AML-193 (cell line): Measurements from ENCODE around the gene MED17.
"Not testable (repeated sequence)": the region's sequence is repeated elsewhere in the genome, so short reads cannot be mapped to it uniquely, and the experiment has no call there.

ENCODE experiments used
- DNase-seq, 2 experiments: peaks; one replicate each; lab custom pipeline; 2025; lab: John Stamatoyannopoulos, UW

Gene MED17

DNA sequence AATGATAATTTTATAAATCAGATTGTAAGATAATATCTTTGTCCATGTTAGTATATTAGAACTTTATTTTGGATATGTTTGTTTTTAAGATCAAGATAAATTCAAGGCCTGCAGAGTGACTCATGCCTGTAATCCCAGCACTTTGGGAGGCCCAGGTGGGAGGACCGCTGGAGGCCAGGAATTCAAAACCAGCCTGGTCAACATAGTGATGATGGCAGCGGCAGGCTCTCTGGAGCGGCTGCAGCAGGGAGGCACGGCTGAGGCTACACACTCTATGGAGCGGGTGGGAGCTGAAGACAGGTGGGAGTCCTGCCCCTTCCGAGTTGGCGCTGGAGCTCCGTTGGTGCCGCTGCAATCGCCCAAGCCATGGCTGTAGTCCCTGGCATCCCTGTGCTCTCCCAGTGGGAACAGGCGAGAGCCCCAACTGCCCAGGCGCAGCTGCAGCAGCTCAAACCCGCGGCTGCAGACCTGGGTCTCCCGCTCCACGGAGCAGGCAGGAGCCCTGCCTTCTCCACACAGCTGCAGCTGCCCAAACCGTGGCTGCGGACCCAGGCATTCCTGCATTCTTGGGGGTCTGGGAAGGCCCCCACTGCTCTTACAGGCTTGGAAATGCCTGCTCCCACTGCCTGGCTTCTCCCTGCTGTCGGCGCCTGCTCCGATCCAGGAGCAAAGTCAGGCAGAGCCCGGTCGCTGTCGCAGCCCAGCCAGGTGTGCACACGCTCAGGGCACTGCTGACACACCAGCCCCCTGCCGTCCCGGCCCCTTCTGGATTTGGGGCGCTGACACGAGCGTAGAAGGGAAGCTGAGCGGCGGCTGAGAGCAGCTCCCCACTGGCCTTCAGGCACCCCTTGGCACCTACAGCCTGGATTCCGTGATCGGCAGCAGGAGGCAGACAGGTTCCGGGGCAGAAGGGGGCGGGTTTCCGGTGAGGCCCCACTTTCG is 25.9 kb upstream of the MED17 start:
- no peak for DNase-seq

DNA sequence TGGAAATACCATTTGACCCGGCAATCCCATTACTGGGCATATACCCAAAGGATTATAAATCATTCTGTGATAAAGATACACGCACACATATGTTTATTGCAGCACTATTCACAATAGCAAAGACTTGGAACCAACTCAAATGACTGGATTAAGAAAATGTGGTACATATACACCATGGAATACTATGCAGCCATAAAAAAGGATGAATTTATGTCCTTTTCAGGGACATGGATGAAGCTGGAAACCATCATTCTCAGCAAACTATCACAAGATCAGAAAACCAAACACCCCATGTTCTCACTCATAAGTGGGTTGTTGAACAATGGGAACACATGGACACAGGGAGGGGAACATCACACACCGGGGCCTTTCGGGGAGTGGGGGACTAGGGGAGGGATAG is 25.0 kb upstream of the MED17 start:
- DNase-seq = not testable (repeated sequence)

DNA sequence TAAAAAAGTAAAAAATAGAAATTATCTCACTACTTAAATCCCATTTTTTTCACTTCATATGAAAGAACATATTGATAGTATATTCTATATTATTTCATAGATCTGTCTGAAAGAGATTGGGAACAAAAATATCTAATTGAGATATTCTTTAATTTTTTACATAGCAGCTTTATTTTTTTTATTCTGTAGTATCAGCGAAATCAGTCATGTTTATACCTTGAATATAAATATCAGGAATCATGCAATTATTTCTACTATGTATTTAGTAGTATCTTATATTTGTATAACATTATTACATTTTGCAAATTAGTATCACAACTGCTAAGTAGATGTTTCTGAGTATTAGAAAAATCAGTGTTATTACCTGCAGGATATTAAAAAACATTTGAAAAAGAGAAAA is 22.2 kb upstream of the MED17 start:
- no peak for DNase-seq

DNA sequence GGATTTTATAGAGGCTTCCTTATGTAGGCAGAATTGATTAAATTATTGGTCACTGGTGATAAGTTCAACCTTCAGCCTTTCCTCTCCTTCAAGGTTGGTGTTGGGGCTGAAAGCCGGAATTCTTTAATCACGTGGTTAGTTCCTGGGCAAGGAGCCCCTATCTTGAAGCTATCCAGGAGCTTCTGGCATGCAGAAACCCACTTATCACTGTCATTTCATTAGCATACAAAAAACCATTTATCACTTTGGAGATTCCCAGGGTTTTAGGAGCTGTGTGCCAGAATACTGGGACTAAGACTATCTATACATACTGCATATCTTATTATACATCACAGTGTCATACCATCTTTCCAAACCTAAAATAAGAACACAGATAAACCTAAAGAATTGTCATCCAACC is 18.5 kb upstream of the MED17 start:
- DNase-seq = no peak

DNA sequence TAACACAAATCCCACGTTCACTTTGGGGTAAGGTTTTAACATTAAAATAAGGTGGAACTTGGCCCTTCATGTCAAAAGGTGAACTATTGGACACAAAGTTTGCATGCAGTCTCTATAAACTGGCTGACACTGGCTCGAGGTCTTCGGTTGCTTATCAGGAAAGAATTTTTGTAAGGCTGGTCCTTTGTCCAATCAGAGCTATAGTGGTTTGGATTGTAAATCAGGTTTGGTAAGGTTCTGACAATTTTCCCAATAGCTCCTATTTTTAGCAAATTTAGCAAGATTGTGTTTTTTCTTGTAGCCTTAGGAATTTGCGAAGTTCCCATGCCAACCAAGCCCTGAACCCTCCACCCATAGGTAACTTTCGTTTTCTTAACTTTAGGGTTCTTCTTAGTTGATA is 17.6 kb upstream of the MED17 start:
- DNase-seq = no peak

DNA sequence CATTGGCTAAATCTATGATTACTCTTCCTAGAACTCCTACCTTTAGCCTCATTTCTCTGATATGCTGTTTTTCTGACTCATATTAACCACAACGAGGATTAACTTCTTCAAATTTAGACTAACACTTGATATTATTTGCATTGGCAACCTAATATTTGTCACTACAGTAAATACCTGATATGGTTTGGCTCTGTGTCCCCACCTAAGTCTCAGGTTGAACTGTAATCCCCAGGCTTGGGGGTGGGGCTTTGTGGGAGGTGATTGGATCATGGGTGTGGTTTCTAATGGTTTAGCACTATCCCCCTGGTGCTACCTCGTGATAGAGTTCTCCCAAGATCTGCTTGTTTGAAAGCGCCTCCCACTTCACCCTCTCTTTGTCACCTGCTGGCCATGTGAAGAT is 17.1 kb upstream of the MED17 start:
- DNase-seq = no peak

DNA sequence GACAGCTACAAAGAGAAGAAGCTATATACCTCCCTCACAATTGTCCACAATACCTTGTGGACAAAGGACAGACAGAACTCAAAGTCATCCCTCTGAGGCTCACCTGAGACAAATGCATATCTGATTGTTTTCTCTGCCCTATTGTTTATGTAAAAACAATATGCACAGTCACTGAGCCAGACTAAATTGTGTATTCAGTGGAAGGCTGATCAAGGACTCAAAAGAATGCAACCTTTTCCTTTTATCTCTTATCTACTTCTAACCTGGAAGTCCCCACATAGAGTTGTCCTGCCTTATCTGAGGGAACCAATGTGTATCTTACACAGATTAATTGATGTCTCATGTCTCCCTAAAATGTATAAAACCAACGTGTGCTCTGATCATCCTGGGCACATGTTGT is 13.9 kb upstream of the MED17 start:
- DNase-seq = no peak

DNA sequence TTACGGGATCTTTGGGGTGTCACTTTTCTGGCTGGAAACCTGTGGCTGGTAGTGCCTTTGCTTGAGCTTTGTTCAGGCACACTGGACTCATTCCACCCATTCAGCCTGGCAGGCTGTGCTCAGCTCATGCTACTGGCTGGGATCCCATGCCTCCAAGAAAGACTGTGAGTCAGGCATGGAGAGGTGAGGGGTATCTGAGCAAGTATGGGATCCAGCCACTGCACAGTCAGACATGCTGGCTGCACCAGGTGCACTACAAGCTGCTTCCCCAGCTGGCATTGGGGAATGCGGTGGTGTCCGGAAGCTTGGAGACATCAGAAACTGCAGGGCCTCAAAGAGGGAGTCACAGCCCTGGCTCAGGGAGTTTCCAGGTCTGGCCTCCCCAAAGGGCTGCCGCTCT is 12.0 kb upstream of the MED17 start:
- no peak for DNase-seq

DNA sequence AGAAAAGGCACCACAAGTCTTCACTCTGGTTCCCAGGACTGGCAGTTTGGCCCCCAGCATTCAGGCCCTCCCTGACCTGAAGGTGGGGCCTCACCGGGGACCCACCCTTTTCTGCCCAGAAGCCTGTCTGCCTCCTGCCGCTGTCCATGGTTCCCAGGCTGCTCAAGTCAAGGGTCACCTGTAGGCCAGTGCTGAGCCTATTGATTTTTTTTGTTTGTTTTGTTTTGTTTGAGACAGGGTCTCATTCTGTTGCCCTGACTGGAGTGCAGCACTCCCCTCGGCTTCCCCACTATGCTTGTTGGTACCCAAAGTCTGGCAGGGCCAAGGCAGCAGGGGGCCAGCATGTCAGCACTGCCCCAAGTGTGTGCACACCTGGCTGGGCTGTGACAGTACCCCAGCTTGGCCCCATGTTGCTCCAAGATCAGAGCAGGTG is 11.0 kb upstream of the MED17 start:
- DNase-seq = no peak

DNA sequence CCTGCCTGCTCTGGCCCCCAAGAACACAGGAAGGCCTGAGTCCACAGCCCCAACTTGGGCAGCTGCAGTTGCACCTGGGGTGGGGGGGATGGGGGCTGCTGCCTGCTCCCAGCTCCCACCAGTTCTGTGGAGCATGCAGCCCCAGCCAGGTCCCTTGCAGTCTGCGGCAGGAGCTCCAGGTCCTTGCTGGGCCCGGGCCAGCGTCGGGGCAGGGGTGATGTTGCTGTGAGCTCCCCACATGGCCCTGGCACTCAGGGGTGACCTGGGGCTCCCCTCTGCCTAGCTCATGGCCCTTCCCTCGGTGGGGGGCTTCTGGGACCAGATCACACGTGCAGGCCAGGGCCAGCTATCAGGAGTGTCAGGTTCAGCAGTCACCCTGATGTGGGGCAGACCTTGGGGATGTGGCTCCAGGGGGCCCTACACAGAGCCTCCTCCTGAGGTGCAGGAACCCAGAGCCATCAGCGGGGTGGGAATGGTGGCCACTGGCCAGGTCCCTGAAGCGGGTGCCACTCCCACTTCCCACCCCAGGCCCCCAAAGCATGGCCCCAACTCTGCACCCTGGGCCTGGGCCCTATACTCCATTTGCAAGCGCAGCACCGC is 10.4 kb upstream of the MED17 start:
- no peak for DNase-seq

DNA sequence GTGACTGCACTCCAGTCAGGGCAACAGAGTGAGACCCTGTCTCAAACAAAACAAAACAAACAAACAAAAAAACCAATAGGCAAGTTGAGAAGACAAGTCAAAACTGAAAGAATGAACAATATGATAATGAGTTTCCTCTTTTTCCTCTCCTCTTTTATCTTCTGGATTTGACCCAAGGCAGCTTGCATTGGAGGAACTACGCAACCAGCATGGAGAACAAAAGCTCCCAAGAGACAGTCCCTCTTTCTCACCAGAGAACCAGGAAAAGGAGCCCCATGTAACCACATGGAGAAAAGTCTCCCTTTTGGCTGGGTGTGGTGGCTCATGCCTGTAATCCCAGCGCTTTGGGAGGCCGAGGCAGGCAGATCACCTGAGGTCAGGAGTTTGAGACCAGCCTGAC is 9.5 kb upstream of the MED17 start:
- DNase-seq = not testable (repeated sequence)

DNA sequence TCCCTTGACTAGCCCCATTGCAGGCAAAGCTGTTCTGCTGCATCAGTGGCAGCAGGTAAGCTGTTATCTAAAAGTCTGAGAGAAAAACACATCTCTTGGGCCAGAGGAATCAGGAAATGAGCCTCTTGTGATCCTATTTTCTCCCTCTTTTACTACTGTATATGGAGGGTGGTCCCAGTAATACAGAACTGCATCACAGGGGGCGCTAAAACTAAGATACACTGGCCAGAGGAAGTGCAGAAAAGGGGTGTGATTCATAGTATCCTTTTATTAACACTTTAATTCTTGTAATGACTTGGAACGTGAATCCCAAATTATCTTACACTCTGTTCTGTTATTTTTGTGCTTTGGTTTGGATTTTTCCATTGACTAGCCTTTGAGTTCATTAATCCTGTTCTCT is 8.8 kb upstream of the MED17 start:
- no peak for DNase-seq

DNA sequence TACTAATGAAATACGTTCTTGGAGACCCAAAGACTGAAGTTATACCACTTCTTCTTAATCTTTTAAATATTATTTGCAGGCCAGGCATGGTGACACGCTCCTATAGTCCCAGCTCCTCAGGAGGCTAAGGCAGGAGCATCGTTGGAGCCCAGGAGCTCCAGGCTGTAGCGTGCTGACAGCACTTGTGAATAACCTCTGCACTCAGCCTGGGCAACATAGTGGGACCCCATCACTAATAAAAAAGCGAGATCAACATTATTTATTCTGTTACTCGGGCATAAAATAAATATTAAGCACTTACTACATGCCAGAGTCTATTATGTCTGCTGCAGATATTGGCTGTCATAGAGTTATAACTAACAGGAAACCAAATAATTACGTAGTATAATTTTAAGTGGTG is 720 bp upstream of the MED17 start:
- DNase-seq = no peak

DNA sequence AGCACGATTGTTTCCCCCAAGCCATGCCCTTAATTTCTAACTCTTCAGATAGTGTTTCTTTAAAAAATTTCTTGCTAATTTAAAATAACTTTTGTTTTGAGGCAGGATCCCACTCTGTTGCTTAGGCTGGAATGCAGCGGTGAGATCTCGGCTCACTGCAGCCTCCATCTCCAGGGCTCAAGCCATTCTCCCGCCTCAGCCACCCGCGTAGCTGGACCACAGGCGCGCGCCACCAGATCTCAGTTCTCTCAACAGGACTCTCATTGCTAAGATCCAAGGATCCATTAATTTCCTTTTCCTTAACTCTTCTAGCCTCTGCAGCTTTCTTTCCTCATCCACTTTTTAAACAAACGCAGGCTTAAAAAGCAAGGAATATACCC is 327 bp upstream of the MED17 start:
- peak in 1 of 2 experiments; percentile 61 for DNase-seq

DNA sequence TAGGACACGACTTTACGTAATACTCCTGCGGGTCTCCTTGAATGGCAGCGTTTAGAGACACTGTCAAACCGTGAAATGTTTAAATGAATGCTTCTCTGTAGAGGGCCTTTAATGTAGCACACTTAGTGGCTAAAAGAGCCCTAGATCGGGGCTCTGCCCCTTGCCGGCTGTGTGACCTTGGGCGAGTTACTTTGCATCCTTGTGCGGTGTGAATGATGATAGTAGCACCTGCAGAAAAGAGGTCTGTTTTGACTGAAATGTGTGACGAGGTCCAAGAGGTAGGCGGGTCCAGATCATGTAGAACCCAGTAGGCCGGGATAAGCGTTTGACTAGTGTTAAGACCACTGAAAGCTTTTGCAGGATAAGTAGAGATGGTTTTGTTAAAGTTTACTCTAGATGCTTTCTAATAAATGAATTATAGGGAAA is 866 bp downstream of the MED17 start:
- DNase-seq = no peak

DNA sequence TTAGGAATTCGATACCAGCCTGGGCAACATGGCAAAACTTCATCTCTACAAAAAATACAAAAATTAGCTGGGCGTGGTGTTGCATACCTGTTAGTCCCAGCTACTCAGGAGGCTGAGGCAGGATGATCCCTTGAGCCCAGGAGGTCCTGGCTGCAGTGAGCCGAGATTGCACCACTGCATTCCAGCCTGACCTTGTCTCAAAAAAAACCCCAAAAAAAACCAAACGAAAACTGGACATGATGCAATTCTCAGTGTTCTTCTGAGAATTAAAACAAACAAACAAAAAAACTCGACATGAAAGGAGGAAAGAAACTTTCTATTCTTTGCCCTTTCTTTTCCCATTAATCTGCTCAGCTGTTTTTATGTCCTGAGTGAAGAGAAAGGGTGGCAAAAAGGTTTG is 7.4 kb downstream of the MED17 start:
- no peak for DNase-seq

DNA sequence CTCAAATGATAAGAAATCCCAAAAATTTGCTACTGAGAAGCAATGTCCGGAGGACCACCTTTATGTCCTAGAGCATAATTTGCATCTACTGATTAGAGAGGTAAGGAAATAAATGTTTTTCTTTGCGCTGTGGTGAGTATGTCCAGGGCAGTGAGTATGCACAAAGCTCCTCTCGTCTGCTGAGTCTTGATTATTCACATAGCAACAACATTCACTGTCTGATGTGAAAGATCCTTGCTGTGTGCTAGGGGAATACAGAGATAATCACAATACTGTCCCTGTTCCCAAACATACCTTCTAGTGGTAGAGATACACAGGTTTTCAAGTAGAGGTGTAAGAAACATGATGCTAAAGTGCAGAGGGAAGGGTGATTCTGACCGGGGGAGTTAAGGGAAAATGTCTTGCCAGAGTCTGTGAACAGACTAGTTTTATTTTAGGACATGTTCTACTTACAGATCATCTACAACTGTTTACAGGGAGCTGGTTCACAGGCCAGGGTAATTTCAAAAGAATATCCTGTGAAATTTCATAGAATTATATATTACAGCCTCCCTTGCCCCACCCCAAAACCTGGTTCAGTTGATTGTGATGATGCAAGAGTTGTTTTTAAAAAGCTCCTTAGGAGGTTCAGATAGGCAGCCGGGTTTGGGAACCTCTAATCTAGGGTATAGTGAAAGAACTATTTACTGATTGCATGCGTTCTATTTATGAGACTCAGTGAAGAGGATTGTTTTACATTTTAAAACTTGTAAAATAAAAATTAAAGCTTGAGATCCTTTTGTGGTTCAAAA is 12.6 kb downstream of the MED17 start:
- no peak for DNase-seq

DNA sequence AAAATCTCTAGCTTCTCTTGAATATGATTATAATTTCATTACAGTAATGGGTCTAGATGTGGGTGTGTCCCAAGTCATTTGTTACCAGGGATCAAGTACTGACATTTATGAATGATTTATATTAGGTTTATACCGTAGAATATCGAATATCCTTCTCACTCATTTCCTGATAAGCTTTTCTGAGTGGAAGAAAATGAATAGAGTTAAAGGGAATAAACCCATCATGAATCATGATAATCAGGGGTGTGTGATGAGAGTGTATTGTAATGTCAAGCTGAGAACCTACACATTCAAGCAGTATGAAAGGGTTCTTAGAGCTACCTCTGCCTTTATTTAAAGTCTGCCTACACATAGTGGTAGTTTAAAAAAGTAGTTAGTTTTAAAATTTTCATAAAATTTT is 17.3 kb downstream of the MED17 start:
- DNase-seq = no peak

DNA sequence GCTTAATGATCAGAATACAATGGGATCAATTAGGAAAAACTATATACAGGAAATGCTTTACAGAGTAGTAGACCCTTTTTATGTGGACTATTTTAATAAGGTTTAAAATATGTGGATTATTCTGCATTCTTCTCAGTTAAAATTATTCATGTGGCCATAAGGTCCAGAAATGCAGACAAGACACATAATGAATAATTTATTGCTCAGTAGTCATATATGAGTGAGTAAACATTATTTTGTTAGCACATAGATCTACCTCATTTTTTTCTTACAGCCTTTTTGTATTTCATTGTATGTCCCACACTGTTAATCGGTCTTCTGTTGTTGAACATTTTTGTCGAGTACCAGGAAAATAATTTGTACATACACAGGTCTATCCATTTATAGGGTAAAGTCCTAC is 20.8 kb downstream of the MED17 start:
- DNase-seq = no peak

DNA sequence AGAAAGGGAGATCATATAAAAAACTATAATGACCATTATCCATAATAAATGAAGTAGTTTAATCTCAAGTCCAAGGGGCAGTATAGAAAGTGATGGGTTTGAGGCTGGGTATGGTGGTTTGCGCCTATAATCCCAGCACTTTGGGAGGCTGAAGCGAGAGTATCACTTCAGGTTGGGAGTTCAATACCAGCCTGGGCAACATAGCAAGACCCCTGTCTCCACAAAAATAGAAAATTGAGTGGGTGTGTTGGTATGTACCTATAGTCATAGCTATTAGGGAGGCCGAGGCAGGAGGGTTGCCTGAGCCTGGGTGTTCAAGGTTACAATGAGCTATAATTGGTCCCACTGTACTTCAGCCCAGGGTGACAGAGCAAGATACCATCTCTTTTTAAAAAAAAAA is 23.9 kb downstream of the MED17 start:
- no peak for DNase-seq

DNA sequence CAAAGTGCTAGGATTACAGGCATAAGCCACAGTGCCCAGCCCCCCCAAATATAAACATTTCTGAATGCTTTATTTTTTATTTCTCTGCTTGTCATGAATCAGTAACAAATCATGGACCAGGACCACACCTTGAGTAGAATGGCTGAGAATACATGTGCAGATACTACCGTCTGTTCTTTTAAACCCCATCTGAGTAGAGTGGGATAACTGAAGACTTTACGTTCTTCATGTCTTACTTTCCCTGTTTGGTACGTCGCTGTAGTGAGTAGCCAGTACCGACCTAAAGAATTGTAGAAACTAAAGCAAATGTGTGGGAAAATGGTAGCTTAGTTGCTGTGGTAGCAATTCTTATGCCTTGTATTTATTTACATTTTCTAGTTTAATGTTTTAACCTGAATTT is 29.9 kb downstream of the MED17 start:
- no peak for DNase-seq

DNA sequence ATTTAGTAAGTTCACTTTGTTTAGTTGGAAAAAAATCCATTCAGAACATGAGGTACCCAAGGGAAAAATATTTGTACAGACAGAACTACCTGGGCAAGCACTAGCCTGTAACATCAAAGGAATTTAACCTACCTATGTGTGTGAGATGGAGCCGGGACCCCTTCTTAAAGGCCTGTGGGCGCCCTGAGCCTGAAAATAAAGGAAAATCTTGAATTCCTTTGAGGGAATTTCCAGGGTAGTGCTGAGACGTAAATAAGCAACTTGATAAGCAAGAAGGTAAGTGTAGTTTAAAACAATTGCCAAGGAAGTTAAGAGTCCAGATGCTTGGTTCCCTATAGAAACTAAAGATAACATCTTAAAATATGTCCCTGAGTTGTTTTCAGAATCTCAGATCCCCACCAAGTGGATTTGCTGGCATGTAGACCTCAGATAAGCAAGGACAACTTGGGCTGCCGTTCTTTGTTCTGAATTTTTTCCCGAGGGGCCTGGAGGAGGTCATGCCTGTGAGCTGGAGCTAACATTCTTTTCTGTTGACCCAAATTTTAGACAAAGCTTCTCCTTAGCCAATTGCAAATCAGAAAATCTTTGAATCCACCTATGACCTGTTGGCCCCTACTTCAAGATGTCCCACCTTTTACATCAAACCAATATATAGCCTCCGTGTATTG is 31.0 kb downstream of the MED17 start:
- no peak for DNase-seq
